GM21723 (cell line): ENCODE measurements around the gene P4HA1.
"Not testable (repeated sequence)": the region's sequence is repeated elsewhere in the genome, so short reads cannot be mapped to it uniquely, and the experiment has no call there.

Source experiments
- ATAC-seq: cut with Tn5 transposase; IDR thresholded peaks from one replicate; pipeline ENCODE4 v1.9.1; 2021; ENCODE audit warnings: mild to moderate bottlenecking, moderate library complexity; ENCODE audit not compliant: unreplicated experiment

Gene P4HA1

DNA sequence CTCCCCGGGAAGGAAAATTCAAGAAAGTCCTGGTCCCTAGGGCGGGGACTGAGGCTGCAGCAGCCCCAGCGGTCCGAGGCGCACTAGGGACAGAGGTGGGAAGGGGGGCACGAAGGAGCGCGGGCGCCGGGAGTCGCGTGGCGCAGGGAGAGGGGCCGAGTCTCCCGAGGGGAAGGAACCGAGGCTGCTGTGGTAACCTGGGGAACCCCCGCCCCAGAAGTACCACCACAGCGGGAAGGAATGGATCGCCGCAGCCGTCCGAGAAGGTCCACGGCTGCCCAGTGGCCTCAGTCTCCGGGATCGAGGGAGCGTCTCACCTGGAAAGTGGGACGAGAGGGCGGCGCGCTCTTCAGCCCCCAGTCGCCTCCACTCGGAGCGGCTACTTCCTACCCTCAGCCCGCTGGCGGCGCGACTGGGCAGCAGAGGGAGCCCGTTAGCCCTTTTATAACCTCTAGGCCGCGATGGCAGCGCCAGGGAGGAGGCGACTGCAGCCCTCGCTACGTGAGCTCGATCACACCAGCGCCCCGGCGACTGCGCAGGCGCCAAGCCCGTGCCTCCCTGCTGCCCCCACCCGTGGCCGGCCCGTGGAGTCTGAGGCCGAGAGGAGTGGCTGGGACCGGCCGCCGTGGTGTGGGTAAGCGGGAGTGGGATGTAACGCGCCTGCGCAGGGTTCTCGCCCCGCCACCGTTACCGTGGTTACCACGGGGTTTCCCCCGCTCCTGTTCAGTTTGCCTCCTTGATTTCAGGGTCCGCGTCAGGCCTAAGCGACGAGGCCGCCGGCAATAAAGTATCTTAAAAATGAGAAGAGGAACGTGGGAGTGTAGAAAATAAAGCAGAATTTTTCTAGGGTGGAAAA is at the start of gene P4HA1:
P4HA1 (minus strand) TSS at position 418 of the 856 bp plus-strand sequence. CDS start 21,983 bp downstream, outside the sequence.
- ATAC-seq: peak; percentile 87

GRCh38 chr10:73141603-73142002 is 44.9 kb upstream of the P4HA1 start:
- no peak for ATAC-seq

DNA sequence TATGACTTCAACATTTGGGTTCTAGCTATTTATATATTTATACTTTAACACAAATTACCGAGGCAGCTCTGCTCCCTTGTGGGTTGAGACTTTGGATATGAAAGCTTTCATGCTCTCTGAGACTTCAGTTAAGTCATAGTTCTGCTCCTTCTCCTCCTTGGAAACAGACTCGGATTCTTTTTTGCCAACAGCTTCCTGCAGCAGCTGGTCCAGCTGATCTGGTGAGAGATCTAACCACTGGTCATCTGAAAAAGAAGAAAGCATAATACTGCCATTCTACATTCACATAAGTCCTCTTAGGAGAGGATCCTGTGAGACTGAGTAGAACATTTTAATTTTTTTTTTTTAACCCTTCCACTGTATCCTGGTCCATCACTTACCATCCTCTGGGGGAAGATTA is 42.6 kb upstream of the P4HA1 start:
- ATAC-seq: no peak

GRCh38 chr10:73136627-73137026 is 40.0 kb upstream of the P4HA1 start:
- no peak for ATAC-seq

GRCh38 chr10:73134727-73135126 is 38.1 kb upstream of the P4HA1 start:
- ATAC-seq: no peak

GRCh38 chr10:73131913-73132686 is 35.4 kb upstream of the P4HA1 start:
- ATAC-seq: no peak

DNA sequence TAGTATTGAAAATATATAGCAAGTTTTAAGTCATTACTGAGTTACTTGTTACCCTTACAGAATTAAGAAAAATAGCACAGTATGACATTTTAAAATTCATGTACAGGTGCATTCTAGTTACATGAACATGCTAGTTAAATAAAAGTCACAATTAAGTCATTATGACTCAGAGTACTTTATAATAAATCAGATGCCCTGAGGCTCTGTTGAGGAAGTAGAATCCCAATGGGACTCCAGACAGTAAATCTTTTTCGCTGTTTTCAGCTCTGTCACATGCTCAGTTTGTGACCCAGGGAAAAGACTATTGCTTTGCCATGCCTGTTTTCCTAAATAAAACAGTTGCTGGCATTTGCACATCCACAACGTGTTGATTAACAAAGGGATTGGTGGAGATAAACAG is 34.6 kb upstream of the P4HA1 start:
- no peak for ATAC-seq

- ATAC-seq: no peak
These were observed 29.7 kb upstream of the P4HA1 start for GRCh38 chr10:73126343-73126742.

GRCh38 chr10:73119952-73120351 is 23.3 kb upstream of the P4HA1 start:
- ATAC-seq: no peak

GRCh38 chr10:73119457-73119856 is 22.8 kb upstream of the P4HA1 start:
- ATAC-seq: no peak

- ATAC-seq: peak; percentile 87
These were observed 21.5 kb upstream of the P4HA1 start for GRCh38 chr10:73117976-73118743.

- no peak for ATAC-seq
These were observed 19.4 kb upstream of the P4HA1 start for GRCh38 chr10:73116017-73116416.

GRCh38 chr10:73113551-73113950 is 16.9 kb upstream of the P4HA1 start:
- no peak for ATAC-seq

DNA sequence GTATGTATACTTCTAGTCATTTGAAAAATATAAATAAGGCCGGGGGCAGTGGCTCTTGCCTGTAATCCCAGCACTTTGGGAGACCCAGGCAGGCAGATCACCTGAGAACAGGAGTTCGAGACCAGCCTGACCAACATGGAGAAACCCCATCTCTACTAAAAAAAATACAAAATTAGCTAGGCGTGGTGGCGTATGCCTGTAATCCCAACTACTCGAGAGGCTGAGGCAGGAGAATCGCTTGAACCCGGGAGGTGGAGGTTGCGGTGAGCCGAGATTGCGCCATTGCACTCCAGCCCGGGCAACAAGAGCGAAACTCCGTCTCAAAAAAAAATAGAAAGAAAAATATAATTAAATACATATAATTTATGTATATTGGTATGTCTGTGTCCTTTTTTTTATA is 15.4 kb upstream of the P4HA1 start:
- not testable (repeated sequence) for ATAC-seq

DNA sequence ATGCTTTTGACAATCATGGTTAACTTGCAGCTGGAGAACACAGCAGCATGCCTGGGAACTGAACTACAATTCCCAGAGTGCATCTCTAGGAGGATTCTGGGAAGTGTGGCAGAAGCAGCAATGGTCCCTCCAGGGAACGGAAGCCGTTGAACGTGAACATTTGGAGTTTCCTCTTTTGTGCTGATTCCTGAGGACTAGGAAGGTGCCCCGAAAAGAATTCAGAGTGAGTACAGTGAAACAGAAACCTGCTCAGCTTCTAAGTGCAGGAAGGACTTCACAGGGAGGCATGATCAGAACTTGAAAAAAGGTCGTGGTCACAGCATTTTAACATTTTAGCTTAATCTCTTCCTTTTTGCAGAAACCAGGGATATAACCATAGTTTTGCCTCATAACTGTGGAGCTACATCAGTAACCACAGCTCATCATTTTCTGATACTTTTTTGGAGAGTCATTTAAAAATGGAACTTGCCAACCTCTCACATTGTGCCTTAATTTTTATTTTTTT is 13.7 kb upstream of the P4HA1 start, which contains the start of gene NUDT13:
NUDT13 (plus strand) TSS at position 111 of the 505 bp plus-strand sequence. CDS start 3,911 bp downstream, outside the sequence.
- ATAC-seq: peak; percentile 72

GRCh38 chr10:73109248-73109652 is 12.6 kb upstream of the P4HA1 start:
- ATAC-seq: not testable (repeated sequence)

DNA sequence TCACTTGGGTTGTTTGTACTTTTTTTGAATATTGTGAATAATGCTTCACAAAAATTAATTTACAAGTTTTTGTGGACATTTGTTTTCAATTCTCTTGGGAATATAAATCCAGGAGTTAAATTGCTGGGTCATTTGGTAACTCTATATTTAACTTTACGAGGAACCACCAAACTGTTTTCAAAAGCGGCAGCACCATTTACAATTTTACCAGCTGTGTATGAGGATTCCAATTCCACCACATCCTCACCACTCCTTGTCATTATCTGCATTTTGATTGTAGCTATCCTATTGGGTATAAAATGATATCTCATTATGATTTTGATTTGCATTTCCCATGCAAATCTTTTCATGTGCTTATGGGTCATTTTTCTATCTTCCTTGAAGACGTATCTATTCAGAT is 9.6 kb upstream of the P4HA1 start:
- no peak for ATAC-seq

DNA sequence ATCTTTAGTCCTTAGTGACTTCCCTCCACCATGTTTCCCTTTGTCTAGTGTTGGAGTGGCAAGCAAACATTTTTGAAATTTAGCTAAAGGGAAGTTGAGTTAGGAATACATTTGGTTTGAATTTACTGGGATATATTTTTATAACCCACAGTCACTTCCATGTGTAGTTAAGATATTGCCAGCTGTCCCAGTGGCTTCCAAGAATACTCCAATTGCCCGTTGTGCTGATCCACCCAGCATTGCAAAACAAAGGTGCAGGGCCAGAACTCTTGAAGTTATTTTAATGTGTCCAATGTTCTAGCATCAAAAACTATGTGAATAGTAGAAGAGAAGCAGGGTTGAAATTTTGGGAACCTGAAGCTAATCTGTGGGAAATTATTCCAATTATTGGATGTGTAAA is 2.5 kb upstream of the P4HA1 start:
- ATAC-seq: no peak

- ATAC-seq: no peak
These were observed 622 bp upstream of the P4HA1 start for GRCh38 chr10:73097305-73097670.

DNA sequence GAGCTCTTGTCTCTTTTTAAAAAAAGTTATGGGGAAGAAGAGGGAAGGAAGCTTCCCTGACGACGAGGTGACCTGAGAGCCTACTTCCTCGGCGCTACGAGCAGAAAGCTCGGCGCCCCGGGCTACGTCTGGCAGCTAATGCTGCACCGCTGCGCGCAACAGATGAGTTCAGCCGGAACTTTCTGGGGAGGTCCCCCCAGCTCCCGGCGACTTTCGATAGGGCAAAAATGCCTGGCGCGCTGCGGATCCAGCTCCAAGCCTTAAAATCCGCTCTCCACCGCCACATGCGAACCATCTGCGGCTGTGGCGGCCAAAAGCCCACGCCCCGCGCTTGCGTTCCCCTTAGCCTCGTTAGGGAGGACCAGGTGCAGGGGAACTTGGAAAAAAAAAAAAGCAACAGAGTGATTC is 621 bp downstream of the P4HA1 start:
- ATAC-seq: peak; percentile 37

- no peak for ATAC-seq
These were observed 1.1 kb downstream of the P4HA1 start for GRCh38 chr10:73095481-73096021.
